CD4-positive, alpha-beta T cell (primary cell): ENCODE results near the gene VTI1A. TPM values are rescaled to one million over a fixed set of nuclear protein-coding genes. Genes with fewer than 3 reads are reported as not detected.

Experiments used
- ATAC-seq: fragments of 200-7000 bp; cut with Tn5 transposase; one replicate; pipeline ENCODE4 v1.10.0; 2022; ENCODE audit warnings: mild to moderate bottlenecking; ENCODE audit not compliant: poor library complexity
- CTCF ChIA-PET: fragments of 350-600 bp; sonication (Branson Sonifier 250); formaldehyde crosslinking; loops from one replicate; lab custom pipeline; 2021; ENCODE audit warnings: antibody characterized with exemption, inconsistent platforms; lab: Charles Lee
- POLR2A ChIA-PET: fragments of 350-600 bp; sonication (Branson Sonifier 250); formaldehyde crosslinking; loops from one replicate; lab custom pipeline; 2021; ENCODE audit warnings: antibody characterized with exemption, inconsistent platforms; lab: Charles Lee
- DNase-seq, 14 experiments: peaks; one replicate each; pipeline ENCODE4 v3.0.0-alpha.2; 2013 to 2020; ENCODE audit warnings: mixed read lengths in 2 of 14
- H3K27ac ChIP-seq, 2 donors: one replicate each; pipeline versions ENCODE4 v1.5.1 to v1.7.0; 2013; ENCODE audit warnings: low read length in 2 of 2, low read depth in 1 of 2, mild to moderate bottlenecking in 1 of 2
- H3K27me3 ChIP-seq, 2 experiments: 1 replicate in 1 of 2; 2 replicates in 1 of 2; pipeline versions ENCODE4 v1.6.1 to v1.7.0; 2013; ENCODE audit warnings: low read length in 2 of 2, control low read depth in 1 of 2, mild to moderate bottlenecking in 1 of 2, moderate library complexity in 1 of 2; ENCODE audit not compliant: insufficient read depth in 2 of 2, control insufficient read depth in 1 of 2
- H3K36me3 ChIP-seq: one replicate; pipeline ENCODE4 v1.6.1; 2013; ENCODE audit warnings: low read length, control low read depth; ENCODE audit not compliant: insufficient read depth
- H3K4me1 ChIP-seq: one replicate; pipeline ENCODE4 v1.6.1; 2013; ENCODE audit warnings: low read length, control low read depth; ENCODE audit not compliant: insufficient read depth
- H3K4me3 ChIP-seq: one replicate; pipeline ENCODE4 v1.5.1; 2013; ENCODE audit warnings: mild to moderate bottlenecking, low read length, moderate library complexity
- H3K9me3 ChIP-seq, 2 experiments: 1 replicate in 1 of 2; 2 replicates in 1 of 2; pipeline versions ENCODE4 v1.6.1 to v1.7.0; 2013; ENCODE audit warnings: low read length in 2 of 2, mild to moderate bottlenecking in 2 of 2, control low read depth in 1 of 2, moderate library complexity in 1 of 2; ENCODE audit not compliant: control insufficient read depth in 1 of 2, insufficient read depth in 1 of 2
- H3K27ac Mint-ChIP-seq: one replicate; pipeline ENCODE4 v1.8.0; 2020; ENCODE audit warnings: mixed read lengths
- H3K27me3 Mint-ChIP-seq: one replicate; pipeline ENCODE4 v1.8.0; 2021; ENCODE audit warnings: mixed read lengths
- H3K36me3 Mint-ChIP-seq: one replicate; pipeline ENCODE4 v1.8.0; 2021; ENCODE audit warnings: low read depth, mixed read lengths
- H3K4me1 Mint-ChIP-seq: one replicate; pipeline ENCODE4 v1.8.0; 2021; ENCODE audit warnings: low read depth, mixed read lengths
- H3K4me3 Mint-ChIP-seq: one replicate; pipeline ENCODE4 v1.8.0; 2020; ENCODE audit warnings: mild to moderate bottlenecking, mixed read lengths
- H3K9me3 Mint-ChIP-seq: one replicate; pipeline ENCODE4 v1.8.0; 2020; ENCODE audit warnings: mixed read lengths
- CTCF ChIP-seq: fragments of 200-600 bp; IDR thresholded peaks from one replicate; pipeline ENCODE4 v1.8.0; 2022; ENCODE audit warnings: antibody characterized with exemption, mild to moderate bottlenecking
- intact Hi-C, 2 experiments: fragments of 100-400 bp; cut with DNase I in 1 of 2; cut with micrococcal nuclease in 1 of 2; formaldehyde crosslinking; loops; one replicate each; pipeline versions ENCODE4 v1.15.1 to v1.9.0; 2023 to 2025; cut with DNase I, micrococcal nuclease
- total RNA-seq, 174 experiments: library from RNA in 2 of 174; stranded (reverse) in 2 of 174; gene quantifications; one replicate each; pipeline ENCODE4 v1.2.3 and lab custom pipeline; 2021 to 2026

Gene VTI1A
- total RNA-seq, 2 experiments from 2014 or later = 54.5 to 56.5 TPM

GRCh38 chr10:112512294-112512693 lies 65.3 kb downstream of the VTI1A start:
- Histone ChIP-seq H3K4me3 (no peak overlapping the region), H3K4me1 (no peaks in the 10 kb centered on the region), H3K27me3 (no peaks in the 10 kb centered on the region), H3K36me3 (no peaks in the 10 kb centered on the region), H3K9me3 (no peaks in the 10 kb centered on the region), H3K27ac (no peak overlapping the region)
- Mint-ChIP-seq H3K4me1 (peaks cover 36% of the 10 kb centered on the region), H3K4me3 (no peak overlapping the region), H3K36me3 (peaks cover 24% of the 10 kb centered on the region), H3K9me3 (no peaks in the 10 kb centered on the region), H3K27ac (no peak overlapping the region), H3K27me3 (no peaks in the 10 kb centered on the region)
- ATAC-seq (no peak), DNase-seq (no peak)
- ChIA-PET POLR2A (no interaction called here), CTCF (no interaction called here)
- intact Hi-C loops = no loop called here
- TF ChIP-seq CTCF = no peak

- no peak overlapping the region for H3K4me3 ChIP-seq
- H3K4me1 ChIP-seq = no peaks in the 10 kb centered on the region
- TF ChIP-seq CTCF = no peak
- H3K27ac ChIP-seq = no peak overlapping the region
- no peaks in the 10 kb centered on the region for H3K27me3 ChIP-seq
- DNase-seq (no peak), ATAC-seq (no peak)
- Mint-ChIP-seq H3K27me3 (no peaks in the 10 kb centered on the region), H3K4me3 (no peak overlapping the region), H3K9me3 (no peaks in the 10 kb centered on the region), H3K36me3 (peaks cover 15% of the 10 kb centered on the region), H3K27ac (no peak overlapping the region), H3K4me1 (peaks cover 29% of the 10 kb centered on the region)
- CTCF ChIA-PET = no interaction called here
- POLR2A ChIA-PET = no interaction called here
- H3K9me3 ChIP-seq = no peaks in the 10 kb centered on the region
- intact Hi-C loops = no loop called here
- H3K36me3 ChIP-seq = no peaks in the 10 kb centered on the region
Observed at GRCh38 chr10:112515126-112515525, 68.1 kb downstream of the VTI1A start.

- no peaks in the 10 kb centered on the region for H3K27me3 Mint-ChIP-seq
- no peak overlapping the region for H3K27ac ChIP-seq
- no peaks in the 10 kb centered on the region for H3K9me3 ChIP-seq
- no peak overlapping the region for H3K4me3 ChIP-seq
- H3K4me3 Mint-ChIP-seq = no peak overlapping the region
- no peak overlapping the region for H3K27ac Mint-ChIP-seq
- no peaks in the 10 kb centered on the region for H3K27me3 ChIP-seq
- ATAC-seq (no peak), DNase-seq (no peak)
- no peak for TF ChIP-seq CTCF
- H3K36me3 Mint-ChIP-seq = peaks cover 15% of the 10 kb centered on the region
- no peaks in the 10 kb centered on the region for H3K4me1 ChIP-seq
- H3K9me3 Mint-ChIP-seq = no peaks in the 10 kb centered on the region
- intact Hi-C loops = no loop called here
- peaks cover 29% of the 10 kb centered on the region for H3K4me1 Mint-ChIP-seq
- ChIA-PET CTCF (no interaction called here), POLR2A (no interaction called here)
- no peaks in the 10 kb centered on the region for H3K36me3 ChIP-seq
Observed at GRCh38 chr10:112515852-112516251, 68.8 kb downstream of the VTI1A start.
